Esophagus muscularis mucosa (tissue), 3 donors: ENCODE results near the gene WNT5B.

Experiments used
- EP300 ChIP-seq: sonication (generic); formaldehyde crosslinking; IDR thresholded peaks from one replicate; pipeline ENCODE4 v1.6.1; 2017; ENCODE audit warnings: antibody characterized with exemption
- POLR2AphosphoS5 ChIP-seq, 2 donors: sonication (generic); formaldehyde crosslinking; IDR thresholded peaks; one replicate each; pipeline ENCODE4 v1.6.1; 2017; ENCODE audit warnings: antibody characterized with exemption in 2 of 2

DNA sequence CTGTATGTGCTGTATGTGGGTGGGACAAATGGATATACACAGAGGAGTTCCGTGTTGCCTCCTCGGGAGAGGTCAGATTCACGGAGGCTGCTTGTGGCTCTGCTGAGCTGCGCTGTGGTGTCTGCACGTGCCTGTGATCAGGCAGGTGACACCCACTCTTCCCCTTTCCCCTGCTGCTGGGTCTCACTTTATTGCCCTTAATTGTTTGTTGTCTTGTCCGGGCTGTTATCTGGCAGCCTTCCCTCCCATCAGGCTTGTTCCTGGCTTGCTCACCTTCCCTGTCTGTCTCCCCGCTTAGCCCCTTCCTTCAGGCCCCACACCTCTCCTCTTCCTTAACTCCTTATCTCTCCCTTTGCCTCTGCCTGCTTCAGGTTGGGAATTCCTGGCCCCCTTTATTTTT is 13.5 kb downstream of the WNT5B start:
- no peak for TF ChIP-seq POLR2AphosphoS5 (IDR thresholded peaks at IDR 0.05)
- TF ChIP-seq EP300 = no peak
